Smooth muscle cell (in vitro differentiated cells): ENCODE results near the gene ARHGAP27. TPM values are rescaled to one million over a fixed set of nuclear protein-coding genes. Genes with fewer than 3 reads are reported as not detected.

Experiments used
- DNase-seq: peaks from one replicate; lab custom pipeline; 2025; ENCODE audit not compliant: unreplicated experiment; lab: John Stamatoyannopoulos, UW
- H2AFZ ChIP-seq: fragments of 200-600 bp; sonication (generic); 2 replicates; pipeline ENCODE4 v1.6.0; 2016; ENCODE audit warnings: antibody characterized with exemption, low read depth, mild to moderate bottlenecking
- H3F3A ChIP-seq: fragments of 200-600 bp; sonication (generic); 2 replicates; pipeline ENCODE4 v1.6.0; 2017; ENCODE audit warnings: antibody characterized with exemption, low read depth
- H3K27ac ChIP-seq: fragments of 200-600 bp; sonication (generic); 2 replicates; pipeline ENCODE4 v1.5.1; 2016; ENCODE audit warnings: low read depth, mild to moderate bottlenecking
- H3K27me3 ChIP-seq: fragments of 200-600 bp; sonication (generic); 2 replicates; pipeline ENCODE4 v1.6.1; 2016; ENCODE audit warnings: low read depth, mild to moderate bottlenecking
- H3K36me3 ChIP-seq: fragments of 200-600 bp; sonication (generic); 2 replicates; pipeline ENCODE4 v1.5.1; 2016; ENCODE audit warnings: low read depth
- H3K4me1 ChIP-seq: fragments of 200-600 bp; sonication (generic); 2 replicates; pipeline ENCODE4 v1.5.1; 2016; ENCODE audit warnings: low read depth
- H3K4me2 ChIP-seq: fragments of 200-600 bp; sonication (generic); 2 replicates; pipeline ENCODE4 v1.6.0; 2016; ENCODE audit warnings: mild to moderate bottlenecking
- H3K4me3 ChIP-seq: fragments of 200-600 bp; sonication (generic); 2 replicates; pipeline ENCODE4 v1.5.1; 2016; ENCODE audit warnings: mild to moderate bottlenecking
- H3K79me2 ChIP-seq: fragments of 200-600 bp; sonication (generic); 2 replicates; pipeline ENCODE4 v1.6.0; 2016; ENCODE audit warnings: low read depth, mild to moderate bottlenecking
- H3K9ac ChIP-seq: fragments of 200-600 bp; sonication (generic); 2 replicates; pipeline ENCODE4 v1.6.0; 2016; ENCODE audit warnings: low read depth
- H3K9me3 ChIP-seq: fragments of 200-600 bp; sonication (generic); replicated peaks from 2 replicates; pipeline ENCODE4 v1.5.1; 2016; ENCODE audit warnings: low read depth
- H4K20me1 ChIP-seq: fragments of 200-600 bp; sonication (generic); 2 replicates; pipeline ENCODE4 v1.6.0; 2016; ENCODE audit warnings: low read depth
- CTCF ChIP-seq: fragments of 200-600 bp; sonication (generic); IDR thresholded peaks from 2 replicates; pipeline ENCODE4 v1.5.1; 2017; ENCODE audit warnings: borderline replicate concordance, mild to moderate bottlenecking, antibody characterized with exemption; ENCODE audit not compliant: insufficient read depth, poor library complexity, severe bottlenecking
- WGBS: methylation state at CpG from one replicate; pipeline ENCODE4 v1.1.7; 2016; ENCODE audit warnings: low lambda C conversion rate; 5-methylcytosine and 5-hydroxymethylcytosine counted together
- polyA plus RNA-seq: library from polyadenylated mRNA; unstranded; fragments of >200 nt; fragmentation: Nextera tagmentation; extraction: Ambion mirVana; gene quantifications from 2 replicates; pipeline ENCODE4 v1.2.1, GENCODE V29; 2016
- total RNA-seq: library from RNA; depleted of rRNA; stranded (reverse); fragments of >200 nt; gene quantifications from 2 replicates; pipeline ENCODE4 v1.2.3, GENCODE V29; 2014

ARHGAP27 gene
- total and polyA plus RNA-seq, 2 experiments from 2014 or later: 3.6 to 3.7 TPM

- TF ChIP-seq CTCF: no peak
- no peaks in the 10 kb centered on the region for H3K79me2 ChIP-seq
- H2AFZ ChIP-seq: no peak overlapping the region
- H3K36me3 ChIP-seq: no peaks in the 10 kb centered on the region
- H3K4me1 ChIP-seq: no peaks in the 10 kb centered on the region
- H3K4me3 ChIP-seq: no peak overlapping the region
- no peak for DNase-seq
- H3K27ac ChIP-seq: no peak overlapping the region
- no peaks in the 10 kb centered on the region for H3F3A ChIP-seq
- 81% methylated on average over 10 of the region's 10 CpGs for WGBS
- no peaks in the 10 kb centered on the region for H3K9me3 ChIP-seq
- H3K9ac ChIP-seq: no peak overlapping the region
- no peak overlapping the region for H3K4me2 ChIP-seq
- H4K20me1 ChIP-seq: no peaks in the 10 kb centered on the region
- H3K27me3 ChIP-seq: no peaks in the 10 kb centered on the region
These were observed 17.4 kb downstream of the ARHGAP27 start for GRCh38 chr17:45414990-45415881.

- Histone ChIP-seq H3K36me3 (no peaks in the 10 kb centered on the region), H3K9me3 (no peaks in the 10 kb centered on the region), H3F3A (no peaks in the 10 kb centered on the region), H3K4me3 (no peak overlapping the region), H2AFZ (no peak overlapping the region), H3K9ac (no peak overlapping the region), H3K79me2 (no peaks in the 10 kb centered on the region), H3K27me3 (no peaks in the 10 kb centered on the region), H3K4me2 (no peak overlapping the region), H3K4me1 (no peaks in the 10 kb centered on the region), H3K27ac (no peak overlapping the region), H4K20me1 (peaks cover 4% of the 10 kb centered on the region)
- no peak for DNase-seq
- TF ChIP-seq CTCF: no peak
- 90% methylated on average over 9 of the region's 9 CpGs for WGBS
These were observed 19.2 kb downstream of the ARHGAP27 start for GRCh38 chr17:45413498-45413923.

GRCh38 chr17:45411348-45412105, 21.1 kb downstream of the ARHGAP27 start:
- Histone ChIP-seq H3K4me3 (no peak overlapping the region), H3F3A (no peaks in the 10 kb centered on the region), H3K27ac (no peak overlapping the region), H3K79me2 (no peaks in the 10 kb centered on the region), H3K27me3 (no peaks in the 10 kb centered on the region), H4K20me1 (peaks cover 4% of the 10 kb centered on the region), H3K36me3 (no peaks in the 10 kb centered on the region), H3K9me3 (no peaks in the 10 kb centered on the region), H2AFZ (no peak overlapping the region), H3K4me2 (no peak overlapping the region), H3K9ac (no peak overlapping the region), H3K4me1 (no peaks in the 10 kb centered on the region)
- TF ChIP-seq CTCF: no peak
- DNase-seq: no peak
- 96% methylated on average over 5 of the region's 5 CpGs for WGBS
